A375 (cell line): ENCODE results near the gene CEP41. TPM values are rescaled to one million over a fixed set of nuclear protein-coding genes. Genes with fewer than 3 reads are reported as not detected.

Experiments used
- small RNA-seq: library from RNA; depleted of rRNA; stranded (forward); fragments of <200 nt; gene quantifications from one replicate; pipeline ENCODE3, GENCODE V24; 2014
- total RNA-seq: library from RNA; depleted of rRNA; stranded (reverse); fragments of >200 nt; shearing (Covaris generic); gene quantifications from 2 replicates; pipeline ENCODE4 v1.2.3, GENCODE V29; 2014; rRNA removed

CEP41 gene, protein sequence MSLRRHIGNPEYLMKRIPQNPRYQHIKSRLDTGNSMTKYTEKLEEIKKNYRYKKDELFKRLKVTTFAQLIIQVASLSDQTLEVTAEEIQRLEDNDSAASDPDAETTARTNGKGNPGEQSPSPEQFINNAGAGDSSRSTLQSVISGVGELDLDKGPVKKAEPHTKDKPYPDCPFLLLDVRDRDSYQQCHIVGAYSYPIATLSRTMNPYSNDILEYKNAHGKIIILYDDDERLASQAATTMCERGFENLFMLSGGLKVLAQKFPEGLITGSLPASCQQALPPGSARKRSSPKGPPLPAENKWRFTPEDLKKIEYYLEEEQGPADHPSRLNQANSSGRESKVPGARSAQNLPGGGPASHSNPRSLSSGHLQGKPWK
- 16.2 and 22.3 TPM in 2 replicates for total RNA-seq

GRCh38 chr7:130440527-130441365 is at the start of gene CEP41:
Gene CEP41, minus strand, starts transcription at chr7:130441016. Its CDS starts 50 bp downstream, at chr7:130440966.

GRCh38 chr7:130379921-130380860 is 60.6 kb downstream of the CEP41 start, which contains the start of gene CPA1:
Gene CPA1, plus strand, starts transcription at chr7:130380494. Its CDS starts 27 bp downstream, at chr7:130380521.

GRCh38 chr7:130344271-130344866 is 96.4 kb downstream of the CEP41 start, which contains the start of gene CPA5:
Gene CPA5, plus strand, starts transcription at chr7:130344816. Its CDS starts 1,670 bp downstream, at chr7:130346486.

Small RNA genes lying within 50 kb of the gene (small RNA-seq; reads per million reads assigned to genes)
- not detected for gene RF02148
- gene RF02149 = not detected
- not detected for gene RF02150

Other genes with a start within 250 kb of the CEP41 start
- gene TMEM209, start 235.6 kb downstream of the CEP41 start, total RNA-seq = 24.3 and 25.1 TPM in 2 replicates
- gene SSMEM1, start 233.2 kb downstream of the CEP41 start, total RNA-seq = not detected in 2 replicates
- gene CPA2, start 174.2 kb downstream of the CEP41 start, total RNA-seq = 0.48 TPM in 1 of 2 replicates, not detected in the other
- 22.0 and 34.8 TPM in 2 replicates for gene CPA4, start 147.9 kb downstream of the CEP41 start, total RNA-seq
- 0.11 TPM in 1 of 2 replicates, not detected in the other for gene CPA5, start 96.2 kb downstream of the CEP41 start, total RNA-seq
- not detected in 2 replicates for gene CPA1, start 60.5 kb downstream of the CEP41 start, total RNA-seq
- 2.6 and 3.6 TPM in 2 replicates for gene MEST, start 51.1 kb upstream of the CEP41 start, total RNA-seq
- gene COPG2, start 227.7 kb upstream of the CEP41 start, total RNA-seq = 23.7 and 27.6 TPM in 2 replicates
- gene TSGA13, start 245.5 kb upstream of the CEP41 start, total RNA-seq = not detected in 2 replicates